Measurements from ENCODE around the gene APBA2. TPM values are rescaled to one million over a fixed set of nuclear protein-coding genes. Genes with fewer than 3 reads are reported as not detected.

The APBA2 gene
- total RNA-seq, 1 donor from 2014 or later = 4.2 TPM

DNA sequence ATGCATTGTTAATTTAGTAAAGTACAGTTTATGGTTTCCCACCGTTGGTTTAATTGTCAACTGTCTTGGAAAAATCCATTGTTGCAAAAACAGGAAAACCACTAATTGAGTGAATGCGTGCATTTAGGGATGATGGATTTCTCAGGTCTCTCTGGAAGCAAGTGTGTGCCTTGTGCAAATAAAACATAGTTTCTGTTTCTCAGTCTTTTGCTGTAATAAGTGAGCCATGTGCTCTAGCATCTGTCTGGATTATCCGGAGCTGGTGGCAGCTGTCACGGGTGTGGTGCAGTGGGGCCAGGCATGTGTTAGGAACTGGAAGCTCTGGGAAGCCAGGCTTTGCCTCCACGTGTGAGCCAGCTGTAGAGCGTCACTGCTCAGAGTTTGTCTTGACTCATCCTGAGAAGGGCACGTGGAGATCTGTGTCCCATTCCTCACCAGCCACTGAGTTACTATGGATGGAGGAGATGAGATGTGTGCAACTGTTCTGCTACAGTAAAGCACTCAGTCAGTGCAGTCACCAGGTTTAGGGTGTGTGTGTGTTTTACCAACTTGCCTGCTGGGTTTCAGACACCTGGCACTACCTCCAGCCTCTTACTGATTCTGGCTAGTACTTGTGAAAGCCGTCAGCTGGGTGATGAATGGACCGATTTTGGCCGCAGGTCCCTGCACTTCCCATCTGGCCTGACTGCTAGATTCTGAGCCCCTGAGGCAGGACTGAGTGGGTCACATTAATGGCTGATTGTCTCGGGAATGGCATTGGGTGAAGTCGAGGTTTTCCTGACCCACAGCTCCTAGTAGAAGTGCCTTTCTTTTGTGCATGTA is 7.2 kb downstream of the APBA2 start:
- no peaks in the 10 kb centered on the region for H3K9me3 ChIP-seq (ENCODE audit: control insufficient read depth in 3 of 3, low read length in 3 of 3)
- H3K27ac ChIP-seq (ENCODE audit: low read depth, low read length) = no peak overlapping the region
- no peaks in the 10 kb centered on the region for H3K4me1 ChIP-seq (ENCODE audit: control insufficient read depth in 3 of 3, insufficient read depth in 3 of 3, low read length in 3 of 3)
- no peak overlapping the region for H3K4me3 ChIP-seq (ENCODE audit: low read length in 3 of 3)
- no peaks in the 10 kb centered on the region for H3K36me3 ChIP-seq (ENCODE audit: control insufficient read depth in 3 of 3, insufficient read depth in 3 of 3, low read length in 3 of 3)
- peaks cover 0 to 20% (median 0%) of the 10 kb centered on the region in 3 donors for H3K27me3 ChIP-seq (ENCODE audit: control insufficient read depth in 3 of 3, insufficient read depth in 3 of 3, low read length in 3 of 3)
- no peak overlapping the region for H3K9ac ChIP-seq (ENCODE audit: low read depth in 1 of 3, low read length in 3 of 3)

- no peak overlapping the region for H3K27ac ChIP-seq (ENCODE audit: low read depth, low read length)
- H3K9me3 ChIP-seq (ENCODE audit: control insufficient read depth in 3 of 3, low read length in 3 of 3) = no peaks in the 10 kb centered on the region
These were observed 8.9 kb downstream of the APBA2 start for GRCh38 chr15:28894631-28895030.

DNA sequence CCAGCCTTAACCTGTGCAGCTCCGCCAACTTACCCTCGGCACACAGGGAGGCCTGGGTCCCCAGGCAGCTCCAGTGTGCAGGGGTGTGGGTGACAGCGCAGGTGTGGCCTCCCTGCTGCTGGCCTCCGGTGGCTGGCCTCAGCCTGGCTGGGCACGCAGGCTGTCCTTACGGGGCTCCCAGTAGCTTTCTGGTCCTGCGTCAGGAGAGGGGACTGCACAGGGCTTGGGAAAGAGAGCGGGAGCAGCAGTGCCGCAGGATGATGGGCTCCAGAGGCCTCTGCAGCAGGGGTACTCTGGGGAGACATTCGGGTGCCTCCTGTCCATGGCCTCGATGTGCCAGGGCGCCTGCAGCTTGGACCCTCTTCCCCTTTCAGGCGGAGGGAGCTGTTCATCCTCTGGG is 9.4 kb downstream of the APBA2 start:
- no peak overlapping the region for H3K27ac ChIP-seq (ENCODE audit: low read depth, low read length)
- H3K4me1 ChIP-seq (ENCODE audit: control insufficient read depth in 3 of 3, insufficient read depth in 3 of 3, low read length in 3 of 3) = no peaks in the 10 kb centered on the region
- no peaks in the 10 kb centered on the region for H3K36me3 ChIP-seq (ENCODE audit: control insufficient read depth in 3 of 3, insufficient read depth in 3 of 3, low read length in 3 of 3)
- no peaks in the 10 kb centered on the region for H3K9me3 ChIP-seq (ENCODE audit: control insufficient read depth in 3 of 3, low read length in 3 of 3)
- H3K9ac ChIP-seq (ENCODE audit: low read depth in 1 of 3, low read length in 3 of 3) = no peak overlapping the region
- H3K27me3 ChIP-seq (ENCODE audit: control insufficient read depth in 3 of 3, insufficient read depth in 3 of 3, low read length in 3 of 3) = peaks cover 0 to 6% (median 0%) of the 10 kb centered on the region in 3 donors
- H3K4me3 ChIP-seq (ENCODE audit: low read length in 3 of 3) = no peak overlapping the region

More at GRCh38 chr15:28894631-28895030, 8.9 kb downstream of the APBA2 start:
- no peak overlapping the region for H3K4me3 ChIP-seq (ENCODE audit: low read length in 3 of 3)
- H3K4me1 ChIP-seq (ENCODE audit: control insufficient read depth in 3 of 3, insufficient read depth in 3 of 3, low read length in 3 of 3) = no peaks in the 10 kb centered on the region
- H3K36me3 ChIP-seq (ENCODE audit: control insufficient read depth in 3 of 3, insufficient read depth in 3 of 3, low read length in 3 of 3) = no peaks in the 10 kb centered on the region
- no peak overlapping the region for H3K9ac ChIP-seq (ENCODE audit: low read depth in 1 of 3, low read length in 3 of 3)
- H3K27me3 ChIP-seq (ENCODE audit: control insufficient read depth in 3 of 3, insufficient read depth in 3 of 3, low read length in 3 of 3) = peaks cover 0 to 8% (median 0%) of the 10 kb centered on the region in 3 donors

DNA sequence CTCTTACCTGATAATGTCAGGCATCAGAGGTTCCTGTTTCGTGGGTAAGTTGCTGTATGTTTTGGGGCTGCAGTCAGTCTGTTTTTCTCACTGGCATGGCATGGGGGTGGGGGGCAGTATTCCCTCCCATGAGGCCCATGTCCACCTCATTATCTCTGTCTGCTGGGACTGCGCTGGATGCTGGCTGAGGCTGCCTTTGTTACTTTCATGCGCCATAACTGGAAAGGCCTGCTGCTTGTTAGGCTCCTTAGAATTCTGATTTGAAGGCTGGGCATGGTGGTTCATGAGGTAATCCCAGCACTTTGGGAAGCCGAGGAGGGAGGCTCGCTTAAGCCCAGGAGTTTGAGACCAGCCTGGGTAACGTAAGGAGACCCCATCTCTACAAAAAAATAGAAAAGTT is 9.8 kb downstream of the APBA2 start:
- H3K36me3 ChIP-seq (ENCODE audit: control insufficient read depth in 3 of 3, insufficient read depth in 3 of 3, low read length in 3 of 3) = no peaks in the 10 kb centered on the region
- no peak overlapping the region for H3K4me3 ChIP-seq (ENCODE audit: low read length in 3 of 3)
- H3K9ac ChIP-seq (ENCODE audit: low read depth in 1 of 3, low read length in 3 of 3) = no peak overlapping the region
- no peak overlapping the region for H3K27ac ChIP-seq (ENCODE audit: low read depth, low read length)
- H3K4me1 ChIP-seq (ENCODE audit: control insufficient read depth in 3 of 3, insufficient read depth in 3 of 3, low read length in 3 of 3) = no peaks in the 10 kb centered on the region
- H3K9me3 ChIP-seq (ENCODE audit: control insufficient read depth in 3 of 3, low read length in 3 of 3) = no peaks in the 10 kb centered on the region
- H3K27me3 ChIP-seq (ENCODE audit: control insufficient read depth in 3 of 3, insufficient read depth in 3 of 3, low read length in 3 of 3) = peaks cover 0 to 5% (median 0%) of the 10 kb centered on the region in 3 donors

DNA sequence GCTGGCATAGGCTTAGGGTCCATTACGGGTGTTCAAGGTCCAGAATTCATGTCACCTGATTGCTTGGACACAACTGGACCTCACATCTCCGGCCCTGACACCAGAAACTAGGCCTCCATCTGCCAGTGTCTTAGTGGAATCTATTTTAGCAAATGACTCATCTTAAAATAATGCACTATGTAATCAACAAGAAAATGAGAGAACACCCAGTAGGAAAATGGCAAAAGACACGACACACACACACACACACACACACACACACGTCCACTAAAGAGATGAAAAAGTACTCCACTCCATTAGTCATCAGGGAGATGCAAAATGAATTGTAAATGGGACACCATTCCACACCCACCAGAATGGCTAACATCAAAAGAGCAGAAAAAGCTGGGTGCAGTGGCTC is 11.2 kb downstream of the APBA2 start:
- Histone ChIP-seq H3K27me3 (ENCODE audit: control insufficient read depth in 3 of 3, insufficient read depth in 3 of 3, low read length in 3 of 3) (peaks cover 0 to 15% (median 3%) of the 10 kb centered on the region in 3 donors), H3K4me1 (ENCODE audit: control insufficient read depth in 3 of 3, insufficient read depth in 3 of 3, low read length in 3 of 3) (no peaks in the 10 kb centered on the region), H3K4me3 (ENCODE audit: low read length in 3 of 3) (no peak overlapping the region), H3K9ac (ENCODE audit: low read depth in 1 of 3, low read length in 3 of 3) (no peak overlapping the region), H3K9me3 (ENCODE audit: control insufficient read depth in 3 of 3, low read length in 3 of 3) (no peaks in the 10 kb centered on the region), H3K27ac (ENCODE audit: low read depth, low read length) (no peak overlapping the region), H3K36me3 (ENCODE audit: control insufficient read depth in 3 of 3, insufficient read depth in 3 of 3, low read length in 3 of 3) (no peaks in the 10 kb centered on the region)

DNA sequence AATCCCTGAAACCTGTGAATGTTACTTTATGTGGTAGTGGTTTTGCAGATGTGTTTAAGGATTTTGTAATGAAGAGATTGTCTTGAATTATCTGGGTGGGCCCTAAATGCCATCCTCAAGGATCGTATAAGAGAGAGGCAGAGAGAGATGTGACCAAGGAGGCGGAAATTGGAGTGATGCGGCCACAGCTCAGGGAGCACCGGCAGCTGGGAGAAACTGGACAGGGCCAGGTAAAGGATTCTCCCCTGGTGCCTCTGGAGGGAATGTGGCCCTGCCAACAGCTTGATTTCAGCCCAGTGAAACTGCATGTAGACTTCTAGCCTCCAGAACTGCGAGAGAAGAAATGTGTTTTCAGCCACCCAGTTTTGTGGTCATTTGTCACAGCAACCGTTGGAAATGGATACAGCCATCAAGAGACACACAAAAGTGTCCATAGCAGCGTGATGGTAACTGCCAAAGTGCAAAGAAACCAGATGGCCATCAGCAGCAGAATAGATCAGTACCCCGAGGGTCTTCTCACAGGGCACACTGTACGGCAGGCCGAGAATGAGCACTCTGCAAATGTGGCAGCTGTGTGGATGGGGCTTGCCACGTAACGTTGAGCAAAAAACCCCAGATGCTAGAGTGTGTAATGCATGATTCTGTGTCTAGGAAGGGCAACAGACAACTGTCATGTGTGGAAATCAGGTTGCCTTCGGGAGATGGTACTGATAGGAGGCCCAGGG is 12.2 kb downstream of the APBA2 start:
- H3K27ac ChIP-seq (ENCODE audit: low read depth, low read length) = no peak overlapping the region
- H3K9me3 ChIP-seq (ENCODE audit: control insufficient read depth in 3 of 3, low read length in 3 of 3) = no peaks in the 10 kb centered on the region
- H3K4me1 ChIP-seq (ENCODE audit: control insufficient read depth in 3 of 3, insufficient read depth in 3 of 3, low read length in 3 of 3) = no peaks in the 10 kb centered on the region
- H3K36me3 ChIP-seq (ENCODE audit: control insufficient read depth in 3 of 3, insufficient read depth in 3 of 3, low read length in 3 of 3) = no peaks in the 10 kb centered on the region
- H3K9ac ChIP-seq (ENCODE audit: low read depth in 1 of 3, low read length in 3 of 3) = no peak overlapping the region
- H3K27me3 ChIP-seq (ENCODE audit: control insufficient read depth in 3 of 3, insufficient read depth in 3 of 3, low read length in 3 of 3) = peaks cover 0 to 15% (median 3%) of the 10 kb centered on the region in 3 donors
- H3K4me3 ChIP-seq (ENCODE audit: low read length in 3 of 3) = no peak overlapping the region

DNA sequence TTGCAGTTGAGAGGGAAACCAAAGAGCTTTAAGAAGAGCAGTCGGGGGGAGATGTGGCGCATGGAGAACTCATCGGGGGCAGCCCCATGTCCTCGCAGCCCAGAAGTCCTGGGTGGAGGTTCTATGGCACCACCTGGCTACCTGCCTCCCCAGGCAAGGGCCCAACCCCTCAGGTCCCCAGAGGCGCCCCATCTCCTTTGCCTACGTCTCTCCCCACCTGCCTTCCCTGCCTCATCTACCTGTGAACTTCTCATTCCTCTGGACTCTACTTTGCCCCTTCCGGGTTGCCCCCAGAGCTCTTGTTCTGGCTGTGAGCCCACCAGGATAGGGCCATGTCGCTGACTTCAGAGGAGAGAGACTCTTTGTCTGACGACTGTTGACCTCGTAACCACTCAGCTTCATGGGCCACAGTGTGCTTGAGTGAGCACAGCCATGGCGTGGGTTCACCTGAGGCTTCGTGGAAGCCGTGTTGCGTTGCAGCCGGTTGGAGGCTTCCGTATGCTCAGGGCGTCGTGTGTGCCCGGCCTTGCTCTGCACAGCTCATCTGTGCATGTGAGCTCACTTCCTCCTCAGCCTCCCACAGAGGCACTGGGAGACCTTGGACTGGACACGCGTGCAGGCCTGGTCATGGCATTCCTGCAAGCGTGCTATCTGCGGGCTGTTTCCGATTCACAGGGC is 13.4 kb downstream of the APBA2 start:
- no peaks in the 10 kb centered on the region for H3K4me1 ChIP-seq (ENCODE audit: control insufficient read depth in 3 of 3, insufficient read depth in 3 of 3, low read length in 3 of 3)
- H3K36me3 ChIP-seq (ENCODE audit: control insufficient read depth in 3 of 3, insufficient read depth in 3 of 3, low read length in 3 of 3) = no peaks in the 10 kb centered on the region
- H3K9me3 ChIP-seq (ENCODE audit: control insufficient read depth in 3 of 3, low read length in 3 of 3) = no peaks in the 10 kb centered on the region
- no peak overlapping the region for H3K9ac ChIP-seq (ENCODE audit: low read depth in 1 of 3, low read length in 3 of 3)
- H3K27me3 ChIP-seq (ENCODE audit: control insufficient read depth in 3 of 3, insufficient read depth in 3 of 3, low read length in 3 of 3) = peaks cover 0 to 12% (median 3%) of the 10 kb centered on the region in 3 donors
- H3K4me3 ChIP-seq (ENCODE audit: low read length in 3 of 3) = no peak overlapping the region
- H3K27ac ChIP-seq (ENCODE audit: low read depth, low read length) = no peak overlapping the region

- Histone ChIP-seq H3K9ac (ENCODE audit: low read depth in 1 of 3, low read length in 3 of 3) (no peak overlapping the region), H3K27ac (ENCODE audit: low read depth, low read length) (no peak overlapping the region)
These were observed 14.5 kb downstream of the APBA2 start for GRCh38 chr15:28900041-28900891.

GRCh38 chr15:28900892-28901586 is 15.3 kb downstream of the APBA2 start:
- Histone ChIP-seq H3K9ac (ENCODE audit: low read depth in 1 of 3, low read length in 3 of 3) (no peak overlapping the region), H3K4me3 (ENCODE audit: low read length in 3 of 3) (no peak overlapping the region), H3K4me1 (ENCODE audit: control insufficient read depth in 3 of 3, insufficient read depth in 3 of 3, low read length in 3 of 3) (no peaks in the 10 kb centered on the region), H3K9me3 (ENCODE audit: control insufficient read depth in 3 of 3, low read length in 3 of 3) (no peaks in the 10 kb centered on the region), H3K27ac (ENCODE audit: low read depth, low read length) (no peak overlapping the region), H3K27me3 (ENCODE audit: control insufficient read depth in 3 of 3, insufficient read depth in 3 of 3, low read length in 3 of 3) (peaks cover 0 to 19% (median 6%) of the 10 kb centered on the region in 3 donors), H3K36me3 (ENCODE audit: control insufficient read depth in 3 of 3, insufficient read depth in 3 of 3, low read length in 3 of 3) (no peaks in the 10 kb centered on the region)

More at GRCh38 chr15:28900041-28900891, 14.5 kb downstream of the APBA2 start:
- H3K36me3 ChIP-seq (ENCODE audit: control insufficient read depth in 3 of 3, insufficient read depth in 3 of 3, low read length in 3 of 3) = no peaks in the 10 kb centered on the region
- no peaks in the 10 kb centered on the region for H3K4me1 ChIP-seq (ENCODE audit: control insufficient read depth in 3 of 3, insufficient read depth in 3 of 3, low read length in 3 of 3)
- H3K9me3 ChIP-seq (ENCODE audit: control insufficient read depth in 3 of 3, low read length in 3 of 3) = no peaks in the 10 kb centered on the region
- no peak overlapping the region for H3K4me3 ChIP-seq (ENCODE audit: low read length in 3 of 3)
- peaks cover 0 to 16% (median 6%) of the 10 kb centered on the region in 3 donors for H3K27me3 ChIP-seq (ENCODE audit: control insufficient read depth in 3 of 3, insufficient read depth in 3 of 3, low read length in 3 of 3)
